Stimulated activated naive B cell treated with anti-CD40 and anti-IgM and Interleukin-4, amounts not matched to agents 10 μg/mL and 1 μg/mL and 100 μg/mL, for 72 hours (primary cell): ENCODE measurements around the gene KICS2.
"Not testable (repeated sequence)": the region's sequence is repeated elsewhere in the genome, so short reads cannot be mapped to it uniquely, and the experiment has no call there.

Source experiments
- ATAC-seq, 2 donors: fragments of 150-1000 bp; cut with Tn5 transposase; replicated peaks; 2 replicates each; pipeline ENCODE4 v1.10.0; 2021; ENCODE audit warnings: moderate library complexity in 1 of 2
- DNase-seq: peaks from one replicate; pipeline ENCODE4 v3.0.0; 2021
- H3K27ac Mint-ChIP-seq: one replicate; pipeline ENCODE4 v1.8.0; 2022; ENCODE audit warnings: mild to moderate bottlenecking, mixed read lengths
- H3K27me3 Mint-ChIP-seq, 2 donors: one replicate each; pipeline ENCODE4 v1.8.0; 2022; ENCODE audit warnings: mixed read lengths in 2 of 2
- H3K36me3 Mint-ChIP-seq, 2 donors: one replicate each; pipeline ENCODE4 v1.8.0; 2022; ENCODE audit warnings: mixed read lengths in 2 of 2, mild to moderate bottlenecking in 1 of 2
- H3K4me1 Mint-ChIP-seq, 2 donors: one replicate each; pipeline ENCODE4 v1.8.0; 2022; ENCODE audit warnings: mixed read lengths in 2 of 2, mild to moderate bottlenecking in 1 of 2
- H3K4me3 Mint-ChIP-seq, 2 donors: one replicate each; pipeline ENCODE4 v1.8.0; 2022; ENCODE audit warnings: mild to moderate bottlenecking in 2 of 2, mixed read lengths in 2 of 2, moderate library complexity in 1 of 2
- H3K9me3 Mint-ChIP-seq, 2 donors: one replicate each; pipeline ENCODE4 v1.8.0; 2022; ENCODE audit warnings: mixed read lengths in 2 of 2, mild to moderate bottlenecking in 1 of 2

KICS2 gene

GRCh38 chr12:64195841-64196240, 26.3 kb downstream of the KICS2 start:
- not testable (repeated sequence) for H3K9me3 Mint-ChIP-seq

GRCh38 chr12:64194333-64195149, 27.6 kb downstream of the KICS2 start:
- no peak for ATAC-seq
- Mint-ChIP-seq H3K4me3 (no peak overlapping the region), H3K9me3 (no peaks in the 10 kb centered on the region), H3K27me3 (no peaks in the 10 kb centered on the region), H3K36me3 (peaks cover 18 to 27% of the 10 kb centered on the region in 2 donors), H3K27ac (no peak overlapping the region), H3K4me1 (peaks cover 6 to 15% of the 10 kb centered on the region in 2 donors)
- no peak for DNase-seq

More at GRCh38 chr12:64195841-64196240, 26.3 kb downstream of the KICS2 start:
- not testable (repeated sequence) for H3K4me3 Mint-ChIP-seq, H3K27me3 Mint-ChIP-seq, ATAC-seq, H3K27ac Mint-ChIP-seq, DNase-seq
- peaks cover 18 to 27% of the 10 kb centered on the region in 2 donors for H3K36me3 Mint-ChIP-seq
- H3K4me1 Mint-ChIP-seq, result peaks cover 6 to 11% of the 10 kb centered on the region in 2 donors

GRCh38 chr12:64193931-64194330, 28.2 kb downstream of the KICS2 start:
- Mint-ChIP-seq H3K27ac (no peak overlapping the region), H3K27me3 (no peaks in the 10 kb centered on the region), H3K4me3 (no peak overlapping the region), H3K9me3 (no peaks in the 10 kb centered on the region), H3K4me1 (peaks cover 6 to 19% of the 10 kb centered on the region in 2 donors), H3K36me3 (peaks cover 20 to 27% of the 10 kb centered on the region in 2 donors)
- no peak for ATAC-seq
- no peak for DNase-seq

GRCh38 chr12:64192644-64193444, 29.3 kb downstream of the KICS2 start:
- peak in 1 of 2 donors; percentile 47 for ATAC-seq
- no peak overlapping the region for H3K4me3 Mint-ChIP-seq
- H3K4me1 Mint-ChIP-seq, result peaks cover 6 to 19% of the 10 kb centered on the region in 2 donors
- DNase-seq, result no peak
- peaks cover 0 to 1% of the 10 kb centered on the region in 2 donors for H3K9me3 Mint-ChIP-seq
- peaks cover 22 to 32% of the 10 kb centered on the region in 2 donors for H3K36me3 Mint-ChIP-seq
- no peaks in the 10 kb centered on the region for H3K27me3 Mint-ChIP-seq
- no peak overlapping the region for H3K27ac Mint-ChIP-seq

- DNase-seq (no peak), ATAC-seq (no peak)
- Mint-ChIP-seq H3K4me3 (no peak overlapping the region), H3K36me3 (peaks cover 25 to 36% of the 10 kb centered on the region in 2 donors), H3K9me3 (peaks cover 0 to 1% of the 10 kb centered on the region in 2 donors), H3K4me1 (peaks cover 6 to 19% of the 10 kb centered on the region in 2 donors), H3K27me3 (no peaks in the 10 kb centered on the region), H3K27ac (no peak overlapping the region)
Observed at GRCh38 chr12:64190140-64190539, 32.0 kb downstream of the KICS2 start.

GRCh38 chr12:64189530-64189929, 32.6 kb downstream of the KICS2 start:
- H3K4me1 Mint-ChIP-seq, result peaks cover 6 to 19% of the 10 kb centered on the region in 2 donors
- H3K9me3 Mint-ChIP-seq, result peaks cover 0 to 1% of the 10 kb centered on the region in 2 donors
- DNase-seq (no peak), ATAC-seq (no peak)
- H3K27me3 Mint-ChIP-seq, result no peaks in the 10 kb centered on the region
- H3K4me3 Mint-ChIP-seq, result no peak overlapping the region
- no peak overlapping the region for H3K27ac Mint-ChIP-seq
- H3K36me3 Mint-ChIP-seq, result peaks cover 25 to 39% of the 10 kb centered on the region in 2 donors

GRCh38 chr12:64187794-64188193, 34.3 kb downstream of the KICS2 start:
- Mint-ChIP-seq H3K9me3 (peaks cover 0 to 4% of the 10 kb centered on the region in 2 donors), H3K4me1 (peaks cover 3 to 10% of the 10 kb centered on the region in 2 donors), H3K27me3 (no peaks in the 10 kb centered on the region), H3K4me3 (no peak overlapping the region), H3K27ac (no peak overlapping the region), H3K36me3 (peaks cover 22 to 36% of the 10 kb centered on the region in 2 donors)
- ATAC-seq (no peak), DNase-seq (no peak)

- Mint-ChIP-seq H3K36me3 (peaks cover 20 to 34% of the 10 kb centered on the region in 2 donors), H3K27ac (no peak overlapping the region)
- DNase-seq, result no peak
Observed at GRCh38 chr12:64187370-64187769, 34.7 kb downstream of the KICS2 start.

GRCh38 chr12:64186789-64187188, 35.3 kb downstream of the KICS2 start:
- Mint-ChIP-seq H3K4me1 (peaks cover 0 to 8% of the 10 kb centered on the region in 2 donors), H3K27me3 (no peaks in the 10 kb centered on the region), H3K9me3 (peaks cover 0 to 4% of the 10 kb centered on the region in 2 donors), H3K27ac (no peak overlapping the region), H3K36me3 (peaks cover 15 to 31% of the 10 kb centered on the region in 2 donors), H3K4me3 (no peak overlapping the region)
- DNase-seq, result no peak
- peak in 1 of 2 donors; percentile 76 for ATAC-seq

More at GRCh38 chr12:64187370-64187769, 34.7 kb downstream of the KICS2 start:
- H3K4me1 Mint-ChIP-seq, result peaks cover 0 to 8% of the 10 kb centered on the region in 2 donors
- H3K27me3 Mint-ChIP-seq, result no peaks in the 10 kb centered on the region
- H3K4me3 Mint-ChIP-seq, result no peak overlapping the region
- H3K9me3 Mint-ChIP-seq, result peaks cover 0 to 4% of the 10 kb centered on the region in 2 donors
- no peak for ATAC-seq

- H3K4me1 Mint-ChIP-seq, result peaks cover 0 to under 1% of the 10 kb centered on the region in 2 donors
- no peak overlapping the region for H3K4me3 Mint-ChIP-seq
- no peak overlapping the region for H3K27ac Mint-ChIP-seq
- no peak for DNase-seq
- peaks cover 0 to 4% of the 10 kb centered on the region in 2 donors for H3K9me3 Mint-ChIP-seq
- ATAC-seq, result no peak
- H3K36me3 Mint-ChIP-seq, result peaks cover 14 to 27% of the 10 kb centered on the region in 2 donors
- no peaks in the 10 kb centered on the region for H3K27me3 Mint-ChIP-seq
Observed at GRCh38 chr12:64184216-64184615, 37.9 kb downstream of the KICS2 start.

GRCh38 chr12:64181430-64182291, 40.4 kb downstream of the KICS2 start:
- Mint-ChIP-seq H3K27me3 (no peaks in the 10 kb centered on the region), H3K4me1 (no peaks in the 10 kb centered on the region), H3K9me3 (peaks cover 0 to 2% of the 10 kb centered on the region in 2 donors), H3K36me3 (peaks cover 9 to 18% of the 10 kb centered on the region in 2 donors), H3K4me3 (no peak overlapping the region), H3K27ac (no peak overlapping the region)
- DNase-seq, result no peak
- no peak for ATAC-seq

GRCh38 chr12:64180951-64181350, 41.1 kb downstream of the KICS2 start:
- no peak for ATAC-seq
- Mint-ChIP-seq H3K36me3 (peaks cover 9 to 18% of the 10 kb centered on the region in 2 donors), H3K27me3 (no peaks in the 10 kb centered on the region), H3K27ac (peak overlapping the region; percentile 52), H3K4me3 (no peak overlapping the region), H3K4me1 (no peaks in the 10 kb centered on the region), H3K9me3 (peaks cover 0 to 2% of the 10 kb centered on the region in 2 donors)
- no peak for DNase-seq

- no peak for DNase-seq
- H3K4me3 Mint-ChIP-seq, result no peak overlapping the region
- peaks cover 5 to 6% of the 10 kb centered on the region in 2 donors for H3K36me3 Mint-ChIP-seq
- H3K27ac Mint-ChIP-seq, result no peak overlapping the region
- H3K4me1 Mint-ChIP-seq, result no peaks in the 10 kb centered on the region
- no peaks in the 10 kb centered on the region for H3K27me3 Mint-ChIP-seq
- ATAC-seq, result no peak
- H3K9me3 Mint-ChIP-seq, result no peaks in the 10 kb centered on the region
Observed at GRCh38 chr12:64178122-64178521, 44.0 kb downstream of the KICS2 start.
